ENCODE measurements around the gene TBCCD1.
A peak's percentile ranks its signal among the peaks of the same experiment; 100 is the strongest.
"Not testable (repeated sequence)": the region's sequence is repeated elsewhere in the genome, so short reads cannot be mapped to it uniquely, and the experiment has no call there.

Gene TBCCD1

DNA sequence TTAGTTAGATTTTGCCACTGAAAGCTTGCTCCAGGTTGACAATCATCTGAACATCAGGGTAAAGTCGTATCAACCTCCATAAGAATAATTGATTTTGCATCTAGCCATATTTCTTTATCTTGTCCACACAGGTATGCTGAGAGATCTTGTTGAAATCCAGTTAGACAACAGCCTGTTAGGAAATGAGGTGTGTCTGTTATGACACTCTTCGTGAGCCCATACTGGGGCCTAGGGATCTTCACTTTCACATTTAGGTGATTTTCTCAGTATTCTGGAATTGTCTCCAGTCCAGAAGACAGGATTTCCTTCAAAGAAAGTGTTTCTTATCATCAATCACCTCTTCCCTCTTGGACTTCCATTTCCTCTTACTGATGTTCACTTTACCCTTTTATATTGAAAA lies 21.5 kb upstream of the TBCCD1 start:
- H3K27me3 ChIP-seq (ENCODE audit: low read depth) = no peaks in the 10 kb centered on the region
- no peaks in the 10 kb centered on the region for H3K4me1 ChIP-seq
- H3K4me3 ChIP-seq = no peak overlapping the region
- in situ Hi-C loops (cut with MboI; ENCODE audit: low sequenced_read_pairs) = no loop called here
- H3K36me3 ChIP-seq (replicated peaks) = peaks cover 13% of the 10 kb centered on the region
- no peak for DNase-seq (ENCODE audit: low spot score in 2 of 2)
- H3K9me3 ChIP-seq = no peaks in the 10 kb centered on the region

DNA sequence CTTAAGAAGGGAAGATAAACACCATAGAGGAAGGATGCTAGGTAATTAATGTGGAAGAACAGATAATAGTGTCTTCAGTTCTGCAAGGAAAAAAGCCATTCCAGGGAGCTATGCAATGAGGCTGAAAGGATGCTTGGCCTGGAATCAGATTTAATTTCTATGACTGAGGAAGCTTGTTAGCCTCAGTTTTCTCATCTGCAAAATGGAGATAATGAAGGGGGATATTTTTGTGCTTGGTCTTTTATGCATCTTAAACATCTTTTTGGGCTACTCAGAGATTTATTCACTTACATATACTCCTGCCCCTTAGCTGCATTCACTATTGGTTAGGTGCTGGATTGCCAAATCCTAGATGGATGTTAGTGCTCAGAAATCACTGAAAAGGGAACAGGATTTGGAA lies 20.0 kb upstream of the TBCCD1 start:
- in situ Hi-C loops (cut with MboI; ENCODE audit: low sequenced_read_pairs) = no loop called here
- Histone ChIP-seq H3K4me1 (no peaks in the 10 kb centered on the region), H3K27me3 (ENCODE audit: low read depth) (no peaks in the 10 kb centered on the region), H3K36me3 (replicated peaks) (peaks cover 28% of the 10 kb centered on the region), H3K9me3 (no peaks in the 10 kb centered on the region), H3K4me3 (no peak overlapping the region)
- no peak for DNase-seq (ENCODE audit: low spot score in 2 of 2)

DNA sequence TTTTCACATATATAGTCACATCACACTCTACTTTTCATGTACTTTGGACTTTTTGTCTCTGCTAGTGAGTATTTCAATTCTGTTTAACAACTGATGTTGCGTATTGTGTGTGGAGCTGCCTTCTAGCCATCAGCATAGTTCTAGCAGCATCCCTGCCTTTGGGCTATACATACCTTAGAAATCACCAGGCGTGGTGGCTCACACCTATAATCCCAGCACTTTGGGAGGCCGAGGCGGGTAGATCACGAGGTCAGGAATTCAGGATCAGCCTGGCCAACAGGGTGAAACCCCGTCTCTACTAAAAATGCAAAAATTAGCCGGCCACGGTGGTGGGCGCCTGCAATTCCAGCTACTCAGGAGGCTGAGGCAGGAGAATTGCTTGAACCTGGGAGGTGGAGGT lies 19.1 kb upstream of the TBCCD1 start:
- DNase-seq (ENCODE audit: low spot score in 2 of 2); H3K4me3 ChIP-seq; in situ Hi-C loops (cut with MboI; ENCODE audit: low sequenced_read_pairs); H3K4me1 ChIP-seq; H3K9me3 ChIP-seq; H3K27me3 ChIP-seq (ENCODE audit: low read depth): not testable (repeated sequence)
- peaks cover 37% of the 10 kb centered on the region for H3K36me3 ChIP-seq (replicated peaks)

DNA sequence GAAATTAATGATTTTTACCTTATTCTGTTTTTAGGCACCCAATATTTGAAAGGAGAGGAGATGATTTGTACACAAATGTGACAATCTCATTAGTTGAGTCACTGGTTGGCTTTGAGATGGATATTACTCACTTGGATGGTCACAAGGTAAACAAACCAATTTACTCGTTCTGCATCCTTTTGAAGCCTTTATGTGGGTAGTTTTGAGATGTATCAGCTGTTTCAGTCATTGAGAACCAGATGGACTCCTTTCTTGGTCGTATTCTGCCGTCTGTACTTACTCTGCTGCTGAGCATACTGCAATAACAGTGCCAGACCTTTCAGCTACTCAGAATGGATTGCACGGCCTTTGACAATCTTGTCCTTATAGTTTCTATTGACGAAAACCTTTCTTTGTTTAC lies 16.7 kb upstream of the TBCCD1 start:
- H3K4me3 ChIP-seq = no peak overlapping the region
- in situ Hi-C loops (cut with MboI; ENCODE audit: low sequenced_read_pairs) = no loop called here
- no peaks in the 10 kb centered on the region for H3K9me3 ChIP-seq
- H3K36me3 ChIP-seq (replicated peaks) = peaks cover 44% of the 10 kb centered on the region
- no peaks in the 10 kb centered on the region for H3K27me3 ChIP-seq (ENCODE audit: low read depth)
- no peak for DNase-seq (ENCODE audit: low spot score in 2 of 2)
- no peaks in the 10 kb centered on the region for H3K4me1 ChIP-seq

DNA sequence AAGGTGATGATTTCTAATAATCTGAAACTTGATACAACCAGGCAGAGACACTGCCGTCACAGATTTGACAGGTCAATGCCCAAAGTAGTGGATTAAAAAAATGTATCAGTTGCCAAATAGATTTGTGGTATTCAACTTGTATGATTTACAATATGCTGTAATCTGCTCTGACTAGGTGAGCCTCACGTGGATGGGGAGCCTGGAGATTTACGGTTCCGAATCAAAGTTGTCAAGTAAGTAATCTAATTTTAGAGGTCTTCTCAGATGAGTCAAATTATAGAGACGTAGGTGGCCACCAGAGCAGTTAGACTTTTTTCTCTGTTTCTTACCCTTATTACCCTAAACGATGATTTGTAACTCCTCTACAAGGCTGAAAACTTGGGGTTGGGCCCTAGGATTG lies 15.4 kb upstream of the TBCCD1 start:
- no peak overlapping the region for H3K4me3 ChIP-seq
- no peak for DNase-seq (ENCODE audit: low spot score in 2 of 2)
- no peaks in the 10 kb centered on the region for H3K9me3 ChIP-seq
- peaks cover 54% of the 10 kb centered on the region for H3K36me3 ChIP-seq (replicated peaks)
- no peaks in the 10 kb centered on the region for H3K4me1 ChIP-seq
- in situ Hi-C loops (cut with MboI; ENCODE audit: low sequenced_read_pairs) = no loop called here
- no peaks in the 10 kb centered on the region for H3K27me3 ChIP-seq (ENCODE audit: low read depth)

DNA sequence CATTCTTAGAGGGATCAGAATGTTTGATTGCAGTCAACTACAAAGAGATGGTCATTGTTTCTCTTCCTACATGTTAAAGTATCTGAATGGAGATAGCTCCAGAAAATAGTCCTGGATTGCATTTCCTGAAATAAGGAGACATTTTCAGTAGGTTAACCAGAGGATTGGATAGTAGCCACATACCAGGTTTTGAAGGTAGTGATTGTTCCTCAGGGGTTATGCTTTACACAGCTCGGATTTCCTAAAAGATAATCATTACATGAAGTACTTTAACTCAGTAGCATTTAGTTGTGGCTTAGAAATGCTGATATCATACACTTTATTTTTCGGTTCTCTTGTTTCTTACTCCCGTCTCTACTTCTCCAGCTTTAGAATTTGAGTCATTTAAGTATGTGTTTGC lies 13.6 kb upstream of the TBCCD1 start:
- H3K4me1 ChIP-seq = no peaks in the 10 kb centered on the region
- no peak overlapping the region for H3K4me3 ChIP-seq
- in situ Hi-C loops (cut with MboI; ENCODE audit: low sequenced_read_pairs) = no loop called here
- H3K9me3 ChIP-seq = no peaks in the 10 kb centered on the region
- no peak for DNase-seq (ENCODE audit: low spot score in 2 of 2)
- no peaks in the 10 kb centered on the region for H3K27me3 ChIP-seq (ENCODE audit: low read depth)
- H3K36me3 ChIP-seq (replicated peaks) = peaks cover 71% of the 10 kb centered on the region

DNA sequence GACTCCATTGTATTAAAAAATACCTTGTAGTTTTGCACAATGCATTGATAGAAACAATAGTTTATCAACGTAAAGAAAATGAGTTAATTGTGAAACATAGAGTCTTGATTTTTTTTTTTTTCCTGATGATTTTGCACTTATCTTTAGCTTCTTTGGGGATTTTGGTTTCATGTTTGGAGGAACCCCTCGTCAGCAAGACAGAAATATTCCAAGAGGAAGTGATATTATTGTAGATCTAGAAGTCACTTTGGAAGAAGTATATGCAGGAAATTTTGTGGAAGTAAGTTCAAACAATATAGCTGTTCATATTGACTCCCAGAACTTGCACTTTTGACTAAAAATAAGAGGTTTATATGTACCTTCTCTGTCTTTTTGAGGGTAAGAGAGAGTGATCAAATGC lies 10.4 kb upstream of the TBCCD1 start:
- no peak overlapping the region for H3K4me3 ChIP-seq
- no peaks in the 10 kb centered on the region for H3K27me3 ChIP-seq (ENCODE audit: low read depth)
- DNase-seq (ENCODE audit: low spot score in 2 of 2) = no peak
- in situ Hi-C loops (cut with MboI; ENCODE audit: low sequenced_read_pairs) = no loop called here
- H3K9me3 ChIP-seq = no peaks in the 10 kb centered on the region
- no peaks in the 10 kb centered on the region for H3K4me1 ChIP-seq
- peaks cover 75% of the 10 kb centered on the region for H3K36me3 ChIP-seq (replicated peaks)

DNA sequence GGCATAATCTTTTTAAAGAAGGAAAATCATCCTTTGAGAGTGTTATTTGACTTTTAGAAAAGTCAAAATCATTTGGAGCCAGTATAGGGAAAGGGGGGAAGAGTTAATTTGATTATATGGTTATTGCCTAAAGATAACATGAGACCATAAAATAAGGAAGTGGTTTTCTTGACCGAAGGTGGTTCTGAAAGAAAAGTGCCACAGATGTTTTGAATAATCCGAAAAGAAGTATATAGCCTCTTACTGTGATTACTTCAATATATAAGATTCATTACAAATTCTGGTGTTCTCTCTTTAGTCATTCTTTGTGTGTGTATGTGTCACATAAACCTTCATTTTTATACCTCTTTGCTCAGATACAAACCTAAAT lies 4.5 kb upstream of the TBCCD1 start:
- no peak for DNase-seq (ENCODE audit: low spot score in 2 of 2)
- H3K27me3 ChIP-seq (ENCODE audit: low read depth) = no peaks in the 10 kb centered on the region
- H3K4me1 ChIP-seq = peaks cover 5% of the 10 kb centered on the region
- H3K4me3 ChIP-seq = peak overlapping the region; percentile 94
- peaks cover 45% of the 10 kb centered on the region for H3K36me3 ChIP-seq (replicated peaks)
- in situ Hi-C loops (cut with MboI; ENCODE audit: low sequenced_read_pairs) = no loop called here
- no peaks in the 10 kb centered on the region for H3K9me3 ChIP-seq

DNA sequence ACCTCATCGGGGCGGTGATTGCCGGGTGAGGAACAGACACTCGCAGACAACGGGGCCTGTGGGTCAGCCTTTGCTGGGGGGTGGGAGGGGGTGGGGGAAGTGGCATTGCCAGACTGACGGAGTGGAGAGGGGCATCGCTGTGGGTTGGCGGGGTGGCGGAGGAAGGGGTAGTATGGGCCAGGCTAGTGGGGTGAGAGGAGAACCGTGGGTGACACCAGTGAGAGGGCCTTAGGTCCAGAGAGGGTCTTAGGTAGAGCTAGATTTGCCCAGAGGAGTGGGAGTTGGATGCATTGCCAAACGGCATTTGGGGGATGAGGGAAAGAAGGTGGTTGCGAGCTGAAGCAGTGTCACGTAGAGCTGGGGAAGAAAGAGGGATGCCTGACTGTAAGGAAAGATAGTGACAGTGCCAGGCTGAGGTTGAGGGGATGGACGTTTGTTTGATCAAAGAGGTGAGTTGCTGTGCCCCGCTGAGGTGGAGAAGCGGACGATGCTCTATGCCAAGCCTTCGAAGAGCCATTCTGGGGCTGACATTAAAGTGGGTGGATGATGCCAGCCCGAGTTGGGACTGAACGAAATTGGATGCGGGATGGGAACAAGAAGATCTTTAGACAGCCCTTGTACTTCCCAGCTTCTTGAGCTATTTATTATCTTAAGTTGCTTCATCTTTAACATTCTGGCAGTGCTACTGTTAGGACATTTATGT lies 4.0 kb upstream of the TBCCD1 start:
- no peak for DNase-seq (ENCODE audit: low spot score in 2 of 2)
- H3K27me3 ChIP-seq (ENCODE audit: low read depth) = no peaks in the 10 kb centered on the region
- no peaks in the 10 kb centered on the region for H3K9me3 ChIP-seq
- H3K4me3 ChIP-seq = peak overlapping the region; percentile 94
- in situ Hi-C loops (cut with MboI; ENCODE audit: low sequenced_read_pairs) = no loop called here
- peaks cover 9% of the 10 kb centered on the region for H3K4me1 ChIP-seq
- peaks cover 40% of the 10 kb centered on the region for H3K36me3 ChIP-seq (replicated peaks)

DNA sequence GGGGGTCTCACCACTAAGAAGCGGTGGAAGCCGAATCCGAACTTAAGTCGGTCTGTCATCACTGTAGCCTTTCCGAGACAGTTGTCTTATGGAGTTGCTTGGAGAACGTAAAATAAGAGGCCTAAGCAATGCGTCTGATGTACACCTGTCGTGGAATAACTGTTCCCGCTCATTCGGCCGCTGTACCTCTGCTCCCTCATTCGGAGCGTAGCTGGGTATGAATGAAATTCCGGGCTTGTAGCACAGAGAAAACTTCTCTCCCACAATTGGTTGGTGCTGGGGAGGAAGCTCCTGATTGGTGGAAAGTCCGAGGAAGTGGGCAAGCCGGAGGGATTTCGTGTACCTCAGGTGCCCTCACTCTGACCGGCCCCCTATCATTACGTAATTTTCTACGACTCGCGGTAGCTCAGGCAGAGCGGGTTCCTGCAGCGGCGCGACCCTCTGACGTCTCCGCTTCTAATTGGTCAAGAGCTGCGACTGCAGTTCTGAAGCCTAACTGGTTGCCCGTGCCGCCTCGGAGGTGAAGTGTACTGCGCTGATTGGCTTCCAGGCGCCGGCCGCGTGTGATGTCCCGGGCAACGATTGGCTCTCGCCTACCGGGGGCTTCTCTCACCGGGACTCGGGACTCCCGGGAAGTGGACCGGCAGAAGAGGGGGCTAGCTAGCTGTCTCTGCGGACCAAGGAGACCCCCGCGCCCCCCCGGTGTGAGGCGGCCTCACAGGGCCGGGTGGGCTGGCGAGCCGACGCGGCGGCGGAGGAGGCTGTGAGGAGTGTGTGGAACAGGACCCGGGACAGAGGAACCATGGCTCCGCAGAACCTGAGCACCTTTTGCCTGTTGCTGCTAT lies 3.2 kb upstream of the TBCCD1 start, which contains the start of gene DNAJB11:
Gene DNAJB11 (plus strand): TSS at position 625 of the 845 bp plus-strand sequence. CDS start 178 bp downstream, at position 803.
- DNase-seq (ENCODE audit: low spot score in 2 of 2) = peak; percentile 98 to 99
- Histone ChIP-seq H3K4me3 (peak within 1 kb of the TSS; percentile 94), H3K27me3 (ENCODE audit: low read depth) (no peaks in the 10 kb centered on the region), H3K9me3 (no peaks in the 10 kb centered on the region), H3K4me1 (peaks cover 12% of the 10 kb centered on the region), H3K36me3 (replicated peaks) (peaks cover 32% of the 10 kb centered on the region)
- in situ Hi-C loops (cut with MboI; ENCODE audit: low sequenced_read_pairs) = no loop called here

DNA sequence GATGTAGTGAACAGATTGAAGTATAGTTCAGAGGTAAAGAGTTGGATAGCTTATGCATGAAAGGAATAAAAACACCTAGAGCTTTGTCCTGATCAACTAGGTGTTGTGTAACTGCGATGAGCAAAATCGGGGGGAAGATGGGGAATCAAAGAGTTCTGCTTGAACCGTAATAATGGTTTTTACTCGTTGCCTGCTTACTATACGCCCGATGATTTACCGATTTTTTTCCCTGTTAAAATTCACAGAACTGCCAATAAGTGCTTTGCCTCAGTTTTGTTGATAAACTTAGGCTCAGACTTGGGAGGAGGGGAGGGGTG lies 2.6 kb upstream of the TBCCD1 start:
- no peak for DNase-seq (ENCODE audit: low spot score in 2 of 2)
- no peaks in the 10 kb centered on the region for H3K27me3 ChIP-seq (ENCODE audit: low read depth)
- H3K4me3 ChIP-seq = peak overlapping the region; percentile 94
- peaks cover 27% of the 10 kb centered on the region for H3K36me3 ChIP-seq (replicated peaks)
- no peaks in the 10 kb centered on the region for H3K9me3 ChIP-seq
- peaks cover 12% of the 10 kb centered on the region for H3K4me1 ChIP-seq
- in situ Hi-C loops (cut with MboI; ENCODE audit: low sequenced_read_pairs) = no loop called here

DNA sequence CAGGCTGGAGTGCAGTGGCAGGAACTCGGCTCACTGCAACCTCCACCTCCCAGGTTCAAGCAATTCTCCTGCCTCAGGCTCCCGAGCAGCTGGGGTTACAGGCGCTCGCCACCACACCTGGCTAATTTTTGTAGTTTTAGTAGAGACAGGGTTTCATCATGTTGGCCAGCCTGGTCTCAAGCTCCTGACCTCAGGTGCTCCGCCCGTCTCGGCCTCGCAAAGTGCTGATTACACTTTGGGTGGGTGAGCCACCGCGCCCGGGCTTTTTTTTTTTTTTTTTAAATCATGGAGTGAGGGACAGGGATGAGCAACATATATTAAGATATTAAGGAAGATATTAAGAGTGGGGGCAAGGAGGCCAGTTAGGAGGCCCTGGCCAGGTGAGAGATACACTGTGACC lies 2.2 kb upstream of the TBCCD1 start:
- peak overlapping the region; percentile 94 for H3K4me3 ChIP-seq
- peaks cover 12% of the 10 kb centered on the region for H3K4me1 ChIP-seq
- H3K27me3 ChIP-seq (ENCODE audit: low read depth); DNase-seq (ENCODE audit: low spot score in 2 of 2); in situ Hi-C loops (cut with MboI; ENCODE audit: low sequenced_read_pairs); H3K9me3 ChIP-seq: not testable (repeated sequence)
- peaks cover 24% of the 10 kb centered on the region for H3K36me3 ChIP-seq (replicated peaks)

DNA sequence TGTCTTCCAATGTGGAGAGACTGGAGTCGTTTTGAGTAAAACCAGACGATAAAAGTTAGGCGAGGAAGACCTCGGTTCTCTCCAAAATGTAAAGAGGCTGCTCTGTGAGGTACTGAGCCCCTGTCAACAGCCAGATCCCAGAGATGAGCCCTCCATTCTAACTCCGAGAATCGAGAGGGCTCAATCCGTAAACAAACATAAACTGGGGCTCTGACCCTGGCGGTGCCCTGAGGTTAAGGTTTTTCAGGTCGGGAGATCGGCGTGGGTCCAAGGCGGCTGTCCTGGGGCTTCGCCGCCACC lies 417 bp downstream of the TBCCD1 start:
- peaks cover 10% of the 10 kb centered on the region for H3K4me1 ChIP-seq
- H3K4me3 ChIP-seq = peak overlapping the region; percentile 93
- H3K9me3 ChIP-seq = no peaks in the 10 kb centered on the region
- H3K36me3 ChIP-seq (replicated peaks) = peaks cover 10% of the 10 kb centered on the region
- DNase-seq (ENCODE audit: low spot score in 2 of 2) = no peak
- H3K27me3 ChIP-seq (ENCODE audit: low read depth) = no peaks in the 10 kb centered on the region
- in situ Hi-C loops (cut with MboI; ENCODE audit: low sequenced_read_pairs) = no loop called here

DNA sequence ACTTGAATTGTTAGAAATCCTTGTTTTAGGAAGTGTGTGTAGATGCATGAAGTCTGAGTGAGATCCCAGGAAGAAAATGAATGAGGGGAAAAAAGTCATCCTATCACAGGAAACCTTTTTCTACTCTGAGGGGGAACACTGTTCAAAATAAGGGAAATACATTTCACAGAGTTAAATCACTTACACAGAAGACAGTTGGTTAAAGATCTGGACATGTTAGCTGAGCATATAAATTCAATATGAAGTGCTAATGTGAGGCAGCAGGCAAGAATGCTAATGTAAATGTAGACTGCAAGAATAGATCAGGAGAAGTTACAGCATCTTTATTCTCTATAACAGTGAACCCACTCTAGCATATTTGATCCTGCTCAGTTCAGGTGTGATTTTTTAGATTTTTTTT lies 2.6 kb downstream of the TBCCD1 start:
- H3K36me3 ChIP-seq (replicated peaks) = peaks cover 9% of the 10 kb centered on the region; the same call in 1 of the 2 replicates
- H3K9me3 ChIP-seq = no peaks in the 10 kb centered on the region
- H3K4me3 ChIP-seq = no peak overlapping the region
- no peaks in the 10 kb centered on the region for H3K27me3 ChIP-seq (ENCODE audit: low read depth)
- peaks cover 7% of the 10 kb centered on the region for H3K4me1 ChIP-seq
- in situ Hi-C loops (cut with MboI; ENCODE audit: low sequenced_read_pairs) = no loop called here
- DNase-seq (ENCODE audit: low spot score in 2 of 2) = no peak
